Fibroblast of the aortic adventitia (primary cell): ENCODE results near the gene EMID1. TPM values are rescaled to one million over a fixed set of nuclear protein-coding genes. Genes with fewer than 3 reads are reported as not detected.

Source experiments
- DNase-seq: peaks from one replicate; pipeline ENCODE4 v3.0.0-alpha.2; 2010; ENCODE audit warnings: low read depth
- H3K4me3 ChIP-seq: 2 replicates; pipeline ENCODE4 v1.5.1; 2011; ENCODE audit warnings: low read depth, mild to moderate bottlenecking, control low read depth, low read length, moderate library complexity
- total RNA-seq: library from RNA; depleted of rRNA; stranded (reverse); fragments of >200 nt; gene quantifications from 2 replicates; pipeline ENCODE4 v1.2.3, GENCODE V29; 2012; ENCODE audit warnings: low replicate concordance
- TF ChIP-seq, protein P1 (sequence below): IDR thresholded peaks from 2 replicates; pipeline ENCODE4 v1.5.1; 2011; ENCODE audit warnings: mild to moderate bottlenecking, low read length, control low read depth, inconsistent platforms; ENCODE audit not compliant: insufficient read depth

The EMID1 gene
- total RNA-seq, 1 donor = not detected

DNA sequence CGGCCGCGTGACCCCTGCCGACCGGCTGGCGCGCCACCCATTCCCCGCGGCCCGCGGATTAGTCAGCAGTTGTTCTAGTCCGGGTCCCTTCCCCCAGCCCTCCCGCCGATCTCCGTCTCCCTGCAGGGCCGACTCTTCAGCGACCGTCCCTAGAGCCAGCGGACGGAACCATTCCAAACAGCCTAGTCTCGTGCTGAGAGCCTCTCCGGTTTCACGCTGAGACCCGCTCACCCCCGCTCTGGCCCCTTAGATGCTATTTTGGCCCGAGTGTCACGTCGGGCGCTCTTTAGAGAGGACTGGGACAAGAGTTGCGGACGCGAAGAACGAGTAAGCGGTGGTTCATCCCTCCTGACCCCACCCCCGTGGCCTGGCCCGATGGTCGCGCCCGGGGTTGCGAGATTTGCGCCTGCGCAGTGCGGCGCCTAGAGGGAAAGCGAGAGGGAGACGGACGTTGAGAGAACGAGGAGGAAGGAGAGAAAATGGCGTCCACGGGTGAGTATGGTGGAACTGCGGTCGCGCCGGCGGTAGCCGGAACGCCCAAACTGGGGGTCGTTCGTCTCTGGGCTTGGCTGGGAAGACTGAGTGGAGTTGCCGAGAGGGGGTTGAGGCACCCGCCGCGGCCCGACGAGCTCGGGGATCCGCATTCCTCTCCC is 62.3 kb downstream of the EMID1 start, which contains the start of the genes EWSR1 and RHBDD3:
Gene EWSR1, plus strand, starts transcription at position 411 of the 653 bp plus-strand sequence. Its CDS starts 69 bp downstream, at position 480.
Gene RHBDD3, minus strand, starts transcription at position 124 of the 653 bp plus-strand sequence. CDS start 2,355 bp downstream, outside the sequence.
- TF ChIP-seq, protein P1, sequence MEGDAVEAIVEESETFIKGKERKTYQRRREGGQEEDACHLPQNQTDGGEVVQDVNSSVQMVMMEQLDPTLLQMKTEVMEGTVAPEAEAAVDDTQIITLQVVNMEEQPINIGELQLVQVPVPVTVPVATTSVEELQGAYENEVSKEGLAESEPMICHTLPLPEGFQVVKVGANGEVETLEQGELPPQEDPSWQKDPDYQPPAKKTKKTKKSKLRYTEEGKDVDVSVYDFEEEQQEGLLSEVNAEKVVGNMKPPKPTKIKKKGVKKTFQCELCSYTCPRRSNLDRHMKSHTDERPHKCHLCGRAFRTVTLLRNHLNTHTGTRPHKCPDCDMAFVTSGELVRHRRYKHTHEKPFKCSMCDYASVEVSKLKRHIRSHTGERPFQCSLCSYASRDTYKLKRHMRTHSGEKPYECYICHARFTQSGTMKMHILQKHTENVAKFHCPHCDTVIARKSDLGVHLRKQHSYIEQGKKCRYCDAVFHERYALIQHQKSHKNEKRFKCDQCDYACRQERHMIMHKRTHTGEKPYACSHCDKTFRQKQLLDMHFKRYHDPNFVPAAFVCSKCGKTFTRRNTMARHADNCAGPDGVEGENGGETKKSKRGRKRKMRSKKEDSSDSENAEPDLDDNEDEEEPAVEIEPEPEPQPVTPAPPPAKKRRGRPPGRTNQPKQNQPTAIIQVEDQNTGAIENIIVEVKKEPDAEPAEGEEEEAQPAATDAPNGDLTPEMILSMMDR = no peak
- peak within 1 kb of the TSS; percentile 92 for H3K4me3 ChIP-seq
- DNase-seq = peak; percentile 97

DNA sequence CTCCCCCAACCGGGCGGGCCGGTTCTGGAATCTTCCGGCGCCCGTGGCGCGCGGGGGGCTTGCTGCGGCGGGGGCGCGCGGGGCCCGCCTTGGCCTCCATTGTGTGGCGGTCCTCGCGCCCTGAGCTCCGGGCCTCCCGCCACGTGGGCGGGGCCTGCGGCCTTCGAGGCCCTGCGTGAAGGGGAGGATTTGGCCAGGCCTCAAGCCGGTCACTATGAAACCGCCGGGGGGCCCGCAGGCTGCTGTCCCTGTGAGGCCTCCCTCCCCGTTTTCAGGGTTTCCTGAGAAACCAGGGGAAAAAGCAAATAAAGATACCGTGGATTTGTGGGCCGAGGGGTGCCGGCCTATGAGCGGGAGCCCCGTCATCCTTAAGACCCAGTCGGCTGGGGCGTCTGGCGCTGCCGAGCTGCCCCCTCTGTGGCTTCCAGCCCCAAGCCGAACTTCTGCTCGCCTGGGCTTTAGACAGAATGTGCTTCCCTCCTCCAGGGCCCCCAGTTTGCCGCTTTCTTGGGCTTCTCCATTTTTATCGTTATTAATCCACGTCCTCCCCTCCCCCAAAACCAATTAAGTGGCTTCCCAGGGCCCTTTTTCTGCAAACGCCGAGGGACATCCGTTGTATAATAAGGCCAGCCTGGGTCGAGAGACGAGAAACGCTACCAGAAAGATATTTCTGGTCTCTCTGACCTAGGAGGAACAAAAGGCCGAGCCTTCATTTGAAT is 63.0 kb downstream of the EMID1 start:
- peak overlapping the region; percentile 92 for H3K4me3 ChIP-seq
- DNase-seq = peak; percentile 69
- TF ChIP-seq, protein P1 = no peak

DNA sequence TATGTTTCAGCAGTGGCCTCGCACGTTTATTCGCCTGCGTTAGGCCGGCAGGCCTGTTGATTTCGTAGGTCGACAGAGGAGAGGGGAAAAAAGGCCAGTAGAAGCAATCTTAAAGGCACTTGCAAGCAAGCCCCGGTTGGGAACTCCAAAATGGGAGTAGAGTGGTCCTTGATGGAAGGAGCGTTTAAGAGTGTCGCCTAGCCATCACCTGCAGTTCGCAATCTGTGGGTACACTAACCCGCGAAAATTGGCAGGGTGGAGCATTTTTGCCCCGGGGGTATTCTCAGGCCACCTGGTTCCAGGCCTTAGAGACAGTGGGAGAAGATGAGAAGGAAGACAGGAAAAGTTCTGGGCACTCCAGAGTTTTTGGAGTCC is 63.5 kb downstream of the EMID1 start:
- TF ChIP-seq, protein P1 = no peak
- DNase-seq = peak; percentile 23

DNA sequence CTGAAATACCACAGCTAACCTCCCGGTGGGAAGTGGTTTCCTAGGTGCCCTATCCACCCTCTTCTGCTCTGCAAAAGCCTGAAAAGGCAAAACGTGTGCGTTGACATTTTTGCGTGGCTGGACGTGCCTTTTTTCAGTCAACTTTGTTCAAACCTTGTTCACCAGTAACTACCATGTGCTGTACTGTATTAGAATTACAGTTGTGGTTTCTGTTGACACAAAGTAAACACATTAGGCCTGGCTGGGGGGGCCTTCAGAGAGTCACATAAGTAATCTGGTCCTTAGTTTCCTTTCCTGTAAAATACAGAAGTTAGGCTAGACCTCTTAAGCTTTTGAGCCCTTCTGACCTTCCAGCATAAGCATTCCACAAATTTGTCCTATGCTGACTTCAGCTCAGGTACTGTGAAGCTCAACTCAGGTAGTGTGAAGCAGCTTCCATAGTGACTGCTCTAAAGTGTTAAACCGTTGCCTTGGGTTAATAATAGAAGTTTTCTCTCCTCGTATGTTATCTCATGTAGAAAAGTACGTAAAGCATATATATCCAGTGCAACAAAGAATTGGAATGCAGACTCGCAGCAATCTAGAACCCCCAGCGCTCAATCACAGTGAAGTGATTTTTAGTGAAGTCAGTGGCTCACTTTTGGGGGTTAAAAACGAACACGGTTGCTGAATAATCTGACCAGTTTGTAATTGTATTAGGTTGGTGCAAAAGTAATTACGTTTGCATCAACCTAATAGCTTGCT is 64.2 kb downstream of the EMID1 start:
- H3K4me3 ChIP-seq = peak overlapping the region; percentile 92
- DNase-seq = peak; percentile 16
- TF ChIP-seq, protein P1 = no peak

More for the DNA sequence above, 63.5 kb downstream of the EMID1 start:
- peak overlapping the region; percentile 92 for H3K4me3 ChIP-seq

DNA sequence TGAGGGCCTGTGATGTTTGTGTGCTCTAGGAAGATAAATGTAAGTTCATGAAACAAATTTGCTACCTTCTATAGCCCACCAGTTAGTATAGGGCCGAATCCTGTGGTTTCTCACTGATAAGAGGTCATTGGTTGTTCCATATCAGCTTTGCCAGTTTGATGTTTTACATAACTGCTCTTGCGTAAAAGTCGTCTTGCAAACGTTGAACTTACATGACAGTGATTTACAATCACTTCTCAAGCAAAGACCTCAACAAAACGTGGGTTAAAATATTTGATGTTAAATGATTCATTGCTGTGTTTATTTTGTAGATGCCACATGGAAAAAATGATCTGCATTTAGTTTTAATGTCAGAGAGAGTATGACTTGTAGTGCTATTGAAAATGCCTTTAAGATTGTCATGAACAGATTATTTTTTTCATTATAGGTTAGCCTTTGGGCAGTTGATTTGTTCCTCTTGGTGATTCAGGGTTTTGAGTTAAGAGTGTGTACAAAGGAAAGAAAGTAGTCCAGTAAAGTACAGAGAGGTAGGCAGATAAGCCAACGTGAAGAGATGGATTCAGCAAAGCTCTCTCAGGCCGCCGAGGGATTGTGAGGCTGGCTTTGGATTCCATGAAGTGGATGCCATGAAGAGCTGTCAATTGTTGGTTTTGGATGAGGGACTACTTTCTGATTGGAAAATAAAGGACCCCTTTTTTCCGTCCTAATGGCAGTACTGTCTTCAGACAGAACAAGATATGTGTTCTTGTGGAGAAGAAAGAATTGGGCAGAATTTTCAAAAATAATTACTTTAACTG is 65.0 kb downstream of the EMID1 start:
- H3K4me3 ChIP-seq = peak overlapping the region; percentile 92
- TF ChIP-seq, protein P1 = no peak
- peak; percentile 68 for DNase-seq

DNA sequence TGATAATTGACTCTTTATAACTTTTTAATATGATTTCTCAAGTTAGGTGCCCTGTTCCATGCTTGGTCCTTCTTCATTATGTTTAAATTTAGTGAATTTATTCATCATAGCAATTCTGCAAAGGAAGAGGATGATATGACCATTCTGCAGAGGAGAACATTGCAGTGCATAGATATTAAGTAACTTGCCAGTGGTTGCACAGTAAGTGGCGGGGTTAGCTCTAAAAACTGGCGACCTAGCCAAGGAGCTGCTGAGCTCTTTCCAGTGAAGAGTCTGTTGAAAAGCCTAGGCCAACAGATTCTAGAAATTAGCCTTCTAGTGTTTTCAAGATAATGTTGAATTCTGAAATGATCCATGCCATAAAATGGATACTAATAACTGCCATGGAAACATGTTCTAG is 66.9 kb downstream of the EMID1 start:
- TF ChIP-seq, protein P1 = no peak
- H3K4me3 ChIP-seq = no peak overlapping the region
- no peak for DNase-seq
